Vagina (tissue), 2 donors: ENCODE results near the gene ZNF506.

Experiments
- POLR2A ChIP-seq, 2 donors: fragments of 450-650 bp; IDR thresholded peaks; one replicate each; pipeline ENCODE4 v1.6.1; 2017; ENCODE audit warnings: antibody characterized with exemption in 2 of 2, mild to moderate bottlenecking in 2 of 2, moderate library complexity in 2 of 2
- TF ChIP-seq, protein P1 (sequence below), 3 experiments: fragments of 450-650 bp in 2 of 3; fragments of 200-600 bp in 1 of 3; sonication (generic) in 1 of 3; IDR thresholded peaks; one replicate each; pipeline ENCODE4 v1.5.1; 2017 to 2019; ENCODE audit warnings: antibody characterized with exemption in 3 of 3, mild to moderate bottlenecking in 2 of 3, moderate library complexity in 2 of 3

GRCh38 chr19:19826875-19827274, 5.3 kb upstream of the ZNF506 start:
- TF ChIP-seq POLR2A (IDR thresholded peaks at IDR 0.05): no peak
- TF ChIP-seq, protein P1, sequence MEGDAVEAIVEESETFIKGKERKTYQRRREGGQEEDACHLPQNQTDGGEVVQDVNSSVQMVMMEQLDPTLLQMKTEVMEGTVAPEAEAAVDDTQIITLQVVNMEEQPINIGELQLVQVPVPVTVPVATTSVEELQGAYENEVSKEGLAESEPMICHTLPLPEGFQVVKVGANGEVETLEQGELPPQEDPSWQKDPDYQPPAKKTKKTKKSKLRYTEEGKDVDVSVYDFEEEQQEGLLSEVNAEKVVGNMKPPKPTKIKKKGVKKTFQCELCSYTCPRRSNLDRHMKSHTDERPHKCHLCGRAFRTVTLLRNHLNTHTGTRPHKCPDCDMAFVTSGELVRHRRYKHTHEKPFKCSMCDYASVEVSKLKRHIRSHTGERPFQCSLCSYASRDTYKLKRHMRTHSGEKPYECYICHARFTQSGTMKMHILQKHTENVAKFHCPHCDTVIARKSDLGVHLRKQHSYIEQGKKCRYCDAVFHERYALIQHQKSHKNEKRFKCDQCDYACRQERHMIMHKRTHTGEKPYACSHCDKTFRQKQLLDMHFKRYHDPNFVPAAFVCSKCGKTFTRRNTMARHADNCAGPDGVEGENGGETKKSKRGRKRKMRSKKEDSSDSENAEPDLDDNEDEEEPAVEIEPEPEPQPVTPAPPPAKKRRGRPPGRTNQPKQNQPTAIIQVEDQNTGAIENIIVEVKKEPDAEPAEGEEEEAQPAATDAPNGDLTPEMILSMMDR (IDR thresholded peaks at IDR 0.05): no peak
